AG04449 (cell line): Measurements from ENCODE around the gene PDP2.

Experiments used
- CTCF ChIA-PET: fragments of 350-600 bp; formaldehyde crosslinking; extraction: SDS; loops from one replicate; lab custom pipeline; 2021; ENCODE audit warnings: antibody characterized with exemption; lab: Yijun Ruan, JAX
- POLR2A ChIA-PET: fragments of 400-600, 350-600 bp; formaldehyde crosslinking; extraction: SDS; loops from one replicate; lab custom pipeline; 2020; ENCODE audit warnings: antibody characterized with exemption, inconsistent platforms; lab: Yijun Ruan, JAX
- DNase-seq: peaks from one replicate; pipeline ENCODE4 v3.0.0-alpha.2; 2010; ENCODE audit warnings: low read depth, low spot score
- H3K4me3 ChIP-seq: 2 replicates; pipeline ENCODE4 v1.5.1; 2011; ENCODE audit warnings: low read depth, mild to moderate bottlenecking, control low read depth, low read length
- TF ChIP-seq, protein P1 (sequence below): IDR thresholded peaks from one replicate; pipeline ENCODE4 v1.5.1; 2011; ENCODE audit warnings: mild to moderate bottlenecking, moderate library complexity, low read length, control low read depth, inconsistent platforms; ENCODE audit not compliant: insufficient read depth; ENCODE audit errors: missing control alignments

PDP2 gene

DNA sequence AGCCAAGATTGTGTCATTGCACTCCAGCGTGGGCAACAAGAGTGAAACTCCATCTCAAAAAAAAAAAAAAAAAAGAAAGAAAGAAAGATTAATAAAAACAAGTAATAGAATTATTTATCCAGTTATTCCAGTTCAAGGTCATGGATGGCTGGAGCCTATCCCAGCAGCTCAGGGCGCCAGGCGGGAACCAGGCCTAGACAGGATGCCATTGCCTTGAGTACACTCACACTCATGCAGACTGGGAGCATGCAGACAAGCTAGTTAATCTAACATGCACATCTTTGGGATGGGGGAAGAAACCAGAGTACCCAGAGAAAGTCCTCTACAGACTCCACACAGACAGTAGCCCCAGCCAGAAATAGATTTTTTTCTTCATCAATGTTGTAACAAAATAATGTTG is 17.9 kb downstream of the PDP2 start:
- H3K4me3 ChIP-seq: no peak overlapping the region
- ChIA-PET CTCF (interaction anchor here (1.1 to 24.6 kb wide), 10 partner anchors 12 to 257 kb away, joined by 3 to 350 read pairs (median 17); partner anchors contain the start of genes CDH16, PDP2 and RRAD), POLR2A (interaction anchor here (1.3 kb wide), 1 partner anchor 31 kb away, joined by 3 read pairs; no protein-coding TSS in a partner anchor)
- TF ChIP-seq, protein P1, sequence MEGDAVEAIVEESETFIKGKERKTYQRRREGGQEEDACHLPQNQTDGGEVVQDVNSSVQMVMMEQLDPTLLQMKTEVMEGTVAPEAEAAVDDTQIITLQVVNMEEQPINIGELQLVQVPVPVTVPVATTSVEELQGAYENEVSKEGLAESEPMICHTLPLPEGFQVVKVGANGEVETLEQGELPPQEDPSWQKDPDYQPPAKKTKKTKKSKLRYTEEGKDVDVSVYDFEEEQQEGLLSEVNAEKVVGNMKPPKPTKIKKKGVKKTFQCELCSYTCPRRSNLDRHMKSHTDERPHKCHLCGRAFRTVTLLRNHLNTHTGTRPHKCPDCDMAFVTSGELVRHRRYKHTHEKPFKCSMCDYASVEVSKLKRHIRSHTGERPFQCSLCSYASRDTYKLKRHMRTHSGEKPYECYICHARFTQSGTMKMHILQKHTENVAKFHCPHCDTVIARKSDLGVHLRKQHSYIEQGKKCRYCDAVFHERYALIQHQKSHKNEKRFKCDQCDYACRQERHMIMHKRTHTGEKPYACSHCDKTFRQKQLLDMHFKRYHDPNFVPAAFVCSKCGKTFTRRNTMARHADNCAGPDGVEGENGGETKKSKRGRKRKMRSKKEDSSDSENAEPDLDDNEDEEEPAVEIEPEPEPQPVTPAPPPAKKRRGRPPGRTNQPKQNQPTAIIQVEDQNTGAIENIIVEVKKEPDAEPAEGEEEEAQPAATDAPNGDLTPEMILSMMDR: no peak
- DNase-seq: no peak

DNA sequence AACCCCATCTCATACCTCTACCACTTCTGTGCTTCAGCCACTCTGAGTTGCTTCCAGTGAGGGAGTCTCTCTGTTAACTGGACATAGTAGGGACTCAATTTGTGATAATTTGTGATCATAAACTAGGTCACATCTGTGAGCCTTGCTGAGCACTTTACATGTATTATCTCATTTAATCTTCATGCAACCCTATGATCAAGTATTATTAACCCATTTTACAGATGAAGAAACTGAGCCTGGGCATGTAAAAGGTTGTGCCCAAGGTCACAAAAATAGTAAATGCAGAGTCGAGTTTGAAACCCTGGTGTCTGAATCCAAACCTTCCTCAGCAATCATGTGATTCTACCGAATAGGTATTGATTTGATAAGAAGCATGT is 18.6 kb downstream of the PDP2 start:
- TF ChIP-seq, protein P1: no peak
- H3K4me3 ChIP-seq: no peak overlapping the region
- no peak for DNase-seq
- ChIA-PET CTCF (interaction anchor here (1.2 to 24.6 kb wide), 7 partner anchors 11 to 58 kb away, joined by 4 to 350 read pairs (median 66); partner anchors contain the start of genes CDH16, PDP2 and RRAD), POLR2A (interaction anchor here (1.3 kb wide), 1 partner anchor 30 kb away, joined by 3 read pairs; no protein-coding TSS in a partner anchor)

DNA sequence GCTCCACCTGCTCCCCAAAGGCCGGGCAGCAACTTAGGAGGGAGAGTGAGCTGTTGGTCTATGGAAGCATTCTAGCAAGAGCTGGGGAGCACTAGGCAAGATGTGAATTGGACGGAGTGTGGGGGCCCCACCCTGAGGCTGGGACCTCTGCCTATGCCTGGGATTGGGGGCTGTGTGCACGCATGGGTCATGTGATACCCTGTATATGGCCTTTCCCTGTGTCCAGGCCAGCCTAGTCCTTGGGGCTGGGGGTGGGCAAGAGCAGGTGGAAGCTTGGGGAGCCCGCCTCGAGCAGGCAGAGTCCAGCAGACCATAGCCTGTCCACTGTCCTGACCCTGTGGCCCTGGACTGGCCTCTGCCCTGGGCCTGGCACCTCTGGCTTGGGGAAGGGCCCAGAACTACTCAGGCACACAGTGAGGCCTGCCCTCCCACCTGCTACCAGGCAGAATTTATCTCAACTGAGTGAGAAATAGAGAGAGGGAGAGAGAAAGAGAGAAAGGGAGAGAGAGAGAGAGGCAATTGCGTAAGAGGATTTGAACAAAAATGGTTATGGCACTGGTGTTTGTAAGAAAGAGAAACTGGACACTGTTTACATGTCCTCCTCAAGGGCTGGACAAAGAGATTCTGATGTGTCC is 19.1 kb downstream of the PDP2 start:
- POLR2A ChIA-PET: no interaction called here
- TF ChIP-seq, protein P1: no peak

DNA sequence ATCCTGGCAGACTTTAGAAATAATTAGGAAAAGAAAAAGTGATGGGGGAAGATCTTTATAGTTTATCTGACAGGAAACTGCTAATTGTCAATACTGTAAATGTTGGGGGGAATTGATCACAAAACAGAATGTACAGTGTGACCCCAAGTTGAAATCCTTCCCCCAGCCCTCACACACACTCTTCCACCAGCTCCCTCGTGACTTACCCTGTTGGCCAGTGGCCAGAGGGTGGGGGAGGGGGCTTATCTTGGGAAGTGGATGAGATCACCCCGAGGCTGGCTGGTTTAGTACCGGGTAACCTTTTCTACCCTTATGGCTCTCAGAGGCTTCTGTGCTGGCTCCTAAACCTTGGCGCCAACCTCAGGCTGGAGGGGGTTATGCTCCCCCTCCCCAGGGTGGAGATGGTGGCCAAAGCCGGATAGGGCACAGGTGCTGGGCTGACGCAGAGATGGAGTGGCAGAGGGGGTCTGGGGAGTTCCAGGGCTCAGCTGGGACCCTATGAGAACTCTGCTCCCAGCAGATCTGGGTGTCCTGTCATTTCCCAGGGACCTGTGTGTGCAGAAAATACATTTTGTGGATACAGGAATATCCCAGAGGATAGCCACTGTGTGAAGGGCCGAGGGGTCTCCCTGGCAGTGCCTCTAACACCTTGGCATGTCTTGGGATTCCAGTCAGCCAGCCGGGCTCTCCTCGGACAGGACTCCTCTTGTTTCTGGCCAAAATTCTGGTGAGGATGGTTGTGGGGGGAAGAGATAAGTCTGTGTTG is 19.8 kb downstream of the PDP2 start:
- CTCF ChIA-PET: interaction anchor here (1.1 to 24.6 kb wide), 4 partner anchors 9 to 44 kb away, joined by 4 to 350 read pairs (median 53); partner anchors contain the start of genes CDH16 and RRAD
- POLR2A ChIA-PET: no interaction called here
- TF ChIP-seq, protein P1: no peak
- H3K4me3 ChIP-seq: no peak overlapping the region
- DNase-seq: no peak

More for the DNA sequence above, 19.1 kb downstream of the PDP2 start:
- CTCF ChIA-PET: interaction anchor here (1.1 to 24.6 kb wide), 6 partner anchors 10 to 44 kb away, joined by 4 to 350 read pairs (median 68); partner anchors contain the start of genes CDH16, PDP2 and RRAD
- H3K4me3 ChIP-seq: no peak overlapping the region
- DNase-seq: no peak

DNA sequence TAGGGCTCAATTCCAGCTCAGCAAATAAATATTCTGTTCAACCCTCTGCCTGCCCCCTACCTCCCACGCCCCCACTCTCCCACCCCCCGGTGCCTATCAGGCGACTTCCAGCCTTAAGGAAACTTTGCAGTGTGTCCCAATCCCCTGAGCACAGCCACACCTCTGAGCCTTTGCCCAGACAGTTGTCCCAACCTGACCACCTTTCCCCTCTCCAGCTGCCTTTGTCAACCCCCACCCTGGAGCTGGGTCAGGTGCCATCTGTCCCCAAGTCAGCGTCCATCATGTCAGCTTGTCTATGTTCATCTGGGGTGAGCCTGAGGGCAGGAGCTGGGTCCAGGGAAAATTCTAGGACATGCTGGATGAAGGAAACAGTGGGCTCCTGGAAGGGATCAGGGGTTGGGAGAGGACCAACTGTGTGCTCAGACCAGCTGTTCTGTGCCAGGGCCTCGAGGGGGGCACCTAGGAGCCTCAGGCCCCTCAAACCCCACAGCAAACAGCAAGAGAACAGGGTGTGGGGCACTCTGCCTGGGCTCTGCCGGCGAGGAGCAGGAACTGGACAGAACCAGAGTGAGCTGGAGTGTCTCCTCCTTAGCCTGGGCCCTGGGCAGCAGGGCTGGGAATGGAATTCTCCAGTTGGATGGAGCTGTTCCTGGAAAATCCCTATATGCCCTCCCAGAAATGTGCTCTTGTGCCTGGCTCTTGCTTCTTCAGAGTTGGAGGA is 20.6 kb downstream of the PDP2 start:
- ChIA-PET POLR2A (no interaction called here), CTCF (interaction anchor here (2.2 to 24.6 kb wide), 3 partner anchors 9 to 43 kb away, joined by 6 to 350 read pairs (median 100); partner anchors contain the start of genes CDH16 and RRAD)
- H3K4me3 ChIP-seq: no peak overlapping the region
- no peak for DNase-seq
- TF ChIP-seq, protein P1: no peak
